ENCODE data around the gene LGALS13. TPM values are rescaled to one million over a fixed set of nuclear protein-coding genes. Genes with fewer than 3 reads are reported as not detected.

LGALS13 gene
- polyA plus RNA-seq, 3 donors: not detected

DNA sequence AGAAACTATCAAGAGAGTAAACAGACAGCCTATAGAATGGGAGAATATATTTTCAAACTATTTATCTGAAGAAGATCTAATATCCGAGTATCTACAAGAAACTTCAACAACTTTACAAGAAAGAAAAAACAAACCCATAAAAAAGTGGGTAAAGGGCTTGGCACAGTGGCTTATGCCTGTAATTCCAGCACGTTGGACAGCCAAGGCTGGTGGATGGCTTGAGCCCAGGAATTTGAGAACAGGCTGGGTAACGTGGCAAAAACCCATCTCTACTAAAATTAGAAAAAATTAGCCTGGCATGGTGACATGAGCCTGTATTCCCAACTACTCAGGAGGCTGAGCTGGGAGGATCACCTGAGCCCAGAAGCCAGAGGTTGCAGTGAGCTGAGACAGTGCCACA, 45.6 kb downstream of the LGALS13 start:
- no peaks in the 10 kb centered on the region for H3K79me2 ChIP-seq (ENCODE audit: insufficient read depth, low read length)
- H3K4me2 ChIP-seq (replicated peaks; ENCODE audit: extremely low read depth, low read length, poor library complexity, severe bottlenecking): no peak overlapping the region
- no peaks in the 10 kb centered on the region for H3K27me3 ChIP-seq (ENCODE audit: control insufficient read depth in 2 of 2, insufficient read depth in 2 of 2, low read length in 2 of 2)
- WGBS (ENCODE audit: insufficient coverage): no CpG with 5 or more reads among the region's 3 CpGs
- TF ChIP-seq, protein P1, sequence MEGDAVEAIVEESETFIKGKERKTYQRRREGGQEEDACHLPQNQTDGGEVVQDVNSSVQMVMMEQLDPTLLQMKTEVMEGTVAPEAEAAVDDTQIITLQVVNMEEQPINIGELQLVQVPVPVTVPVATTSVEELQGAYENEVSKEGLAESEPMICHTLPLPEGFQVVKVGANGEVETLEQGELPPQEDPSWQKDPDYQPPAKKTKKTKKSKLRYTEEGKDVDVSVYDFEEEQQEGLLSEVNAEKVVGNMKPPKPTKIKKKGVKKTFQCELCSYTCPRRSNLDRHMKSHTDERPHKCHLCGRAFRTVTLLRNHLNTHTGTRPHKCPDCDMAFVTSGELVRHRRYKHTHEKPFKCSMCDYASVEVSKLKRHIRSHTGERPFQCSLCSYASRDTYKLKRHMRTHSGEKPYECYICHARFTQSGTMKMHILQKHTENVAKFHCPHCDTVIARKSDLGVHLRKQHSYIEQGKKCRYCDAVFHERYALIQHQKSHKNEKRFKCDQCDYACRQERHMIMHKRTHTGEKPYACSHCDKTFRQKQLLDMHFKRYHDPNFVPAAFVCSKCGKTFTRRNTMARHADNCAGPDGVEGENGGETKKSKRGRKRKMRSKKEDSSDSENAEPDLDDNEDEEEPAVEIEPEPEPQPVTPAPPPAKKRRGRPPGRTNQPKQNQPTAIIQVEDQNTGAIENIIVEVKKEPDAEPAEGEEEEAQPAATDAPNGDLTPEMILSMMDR (IDR thresholded peaks at IDR 0.05): no peak
- H4K20me1 ChIP-seq (ENCODE audit: insufficient read depth, low read length): no peaks in the 10 kb centered on the region
- Mint-ChIP-seq H3K27ac (no peak overlapping the region), H3K4me3 (no peak overlapping the region), H3K4me1 (no peaks in the 10 kb centered on the region), H3K36me3 (no peaks in the 10 kb centered on the region), H3K9me3 (peaks cover 0 to 2% (median 0%) of the 10 kb centered on the region in 7 donors), H3K27me3 (ENCODE audit: low read depth in 3 of 3) (peaks cover 2 to 13% (median 7%) of the 10 kb centered on the region in 3 donors)
- no peaks in the 10 kb centered on the region for H3K9me3 ChIP-seq (replicated peaks in 1 of 2; ENCODE audit: control insufficient read depth in 1 of 2, insufficient read depth in 1 of 2, low read length in 2 of 2)
- no peak overlapping the region for H3K4me3 ChIP-seq (replicated peaks in 1 of 3; ENCODE audit: low read depth in 2 of 3, low read length in 3 of 3)
- DNase-seq: no peak
- no peak overlapping the region for H2AFZ ChIP-seq (ENCODE audit: insufficient read depth, low read depth, low read length, poor library complexity, severe bottlenecking)
- H3K9ac ChIP-seq (ENCODE audit: insufficient read depth, low read length, poor library complexity, severe bottlenecking): no peak overlapping the region
- H3K27ac ChIP-seq (ENCODE audit: low read depth in 1 of 2, low read length in 2 of 2): no peak overlapping the region
- no peaks in the 10 kb centered on the region for H3K4me1 ChIP-seq (ENCODE audit: control insufficient read depth in 1 of 2, insufficient read depth in 2 of 2, low read length in 2 of 2)
- no peaks in the 10 kb centered on the region for H3K36me3 ChIP-seq (replicated peaks in 1 of 2; ENCODE audit: control insufficient read depth in 1 of 2, insufficient read depth in 2 of 2, low read length in 2 of 2)
- intact Hi-C loops (cut with micrococcal nuclease): no loop called here

DNA sequence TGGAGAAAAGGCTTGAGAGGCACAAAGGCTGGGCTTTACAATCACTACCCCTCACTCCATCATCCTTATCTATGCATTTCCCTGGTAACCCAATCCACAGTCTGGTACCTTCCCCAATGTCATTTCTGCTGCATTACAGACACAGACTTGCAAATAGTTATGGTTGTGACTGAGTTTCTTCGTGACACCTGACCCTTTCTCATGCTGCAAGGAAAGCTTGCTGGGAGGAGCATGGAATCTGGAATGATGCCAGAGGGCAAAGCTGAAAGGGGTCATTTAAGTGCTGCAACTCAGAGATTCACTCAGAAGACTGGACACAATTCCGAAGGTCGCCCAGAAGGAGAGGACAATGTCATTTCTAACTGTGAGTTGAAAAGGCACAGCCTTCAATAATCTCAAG, 53.3 kb downstream of the LGALS13 start, which contains the start of gene LGALS16:
TSS of gene LGALS16 (plus strand) at position 301 of the 400 bp plus-strand sequence. CDS start at position 350, 49 bp downstream.
- Mint-ChIP-seq H3K9me3 (no peaks in the 10 kb centered on the region), H3K27ac (no peak within 1 kb of the TSS), H3K4me3 (no peak within 1 kb of the TSS), H3K4me1 (no peaks in the 10 kb centered on the region), H3K36me3 (no peaks in the 10 kb centered on the region), H3K27me3 (ENCODE audit: low read depth in 3 of 3) (peaks cover 3 to 11% (median 5%) of the 10 kb centered on the region in 3 donors)
- Histone ChIP-seq H3K79me2 (ENCODE audit: insufficient read depth, low read length) (no peaks in the 10 kb centered on the region), H3K4me2 (replicated peaks; ENCODE audit: extremely low read depth, low read length, poor library complexity, severe bottlenecking) (no peak within 1 kb of the TSS), H3K36me3 (replicated peaks in 1 of 2; ENCODE audit: control insufficient read depth in 1 of 2, insufficient read depth in 2 of 2, low read length in 2 of 2) (no peaks in the 10 kb centered on the region), H3K27me3 (ENCODE audit: control insufficient read depth in 2 of 2, insufficient read depth in 2 of 2, low read length in 2 of 2) (no peaks in the 10 kb centered on the region), H3K4me3 (replicated peaks in 1 of 3; ENCODE audit: low read depth in 2 of 3, low read length in 3 of 3) (no peak within 1 kb of the TSS), H3K9me3 (replicated peaks in 1 of 2; ENCODE audit: control insufficient read depth in 1 of 2, insufficient read depth in 1 of 2, low read length in 2 of 2) (no peaks in the 10 kb centered on the region), H3K4me1 (ENCODE audit: control insufficient read depth in 1 of 2, insufficient read depth in 2 of 2, low read length in 2 of 2) (no peaks in the 10 kb centered on the region), H3K27ac (ENCODE audit: low read depth in 1 of 2, low read length in 2 of 2) (no peak within 1 kb of the TSS), H2AFZ (ENCODE audit: insufficient read depth, low read depth, low read length, poor library complexity, severe bottlenecking) (no peak within 1 kb of the TSS), H4K20me1 (ENCODE audit: insufficient read depth, low read length) (no peaks in the 10 kb centered on the region), H3K9ac (ENCODE audit: insufficient read depth, low read length, poor library complexity, severe bottlenecking) (no peak within 1 kb of the TSS)
- TF ChIP-seq, protein P1 (IDR thresholded peaks at IDR 0.05): no peak
- intact Hi-C loops (cut with micrococcal nuclease): no loop called here
- DNase-seq: no peak
- WGBS (ENCODE audit: insufficient coverage): 29% methylated on average over 1 of the region's 3 CpGs

Small RNA genes lying within 50 kb of the gene (small RNA-seq; reads per million reads assigned to genes)
- gene AC005176.2 (ENCODE audit: insufficient read length, low read depth): not detected
- not detected for gene RPS29P24 (ENCODE audit: insufficient read length, low read depth)
- gene RPS29P25 (ENCODE audit: insufficient read length, low read depth): not detected
- gene RPS29P26 (ENCODE audit: insufficient read length, low read depth): not detected
- not detected for gene RPS29P30 (ENCODE audit: insufficient read length, low read depth)

Other genes with a start within 250 kb of the LGALS13 start
- 10 to 100 TPM; 22.7 to 37.8 (median 25.2) TPM for gene PAF1, start 211.4 kb upstream of the LGALS13 start, polyA plus RNA-seq
- gene MED29, start 211.1 kb upstream of the LGALS13 start, polyA plus RNA-seq: 10 to 100 TPM; 35.8 to 38.2 (median 37.0) TPM
- 1,000 to 10,000 TPM in 1 of 3 donors, 100 to 1,000 TPM in 2; 473 to 2,084 (median 632) TPM for gene ZFP36, start 195.7 kb upstream of the LGALS13 start, polyA plus RNA-seq
- gene PLEKHG2, start 189.9 kb upstream of the LGALS13 start, polyA plus RNA-seq: 100 to 1,000 TPM in 1 of 3 donors, 1 to 10 TPM in 1, under 1 TPM in 1; 0.73 to 202 (median 1.2) TPM
- gene RPS16, start 166.6 kb upstream of the LGALS13 start, polyA plus RNA-seq: 1,000 to 10,000 TPM in 2 of 3 donors, 100 to 1,000 TPM in 1; 689 to 2,619 (median 1,038) TPM
- gene SUPT5H, start 156.9 kb upstream of the LGALS13 start, polyA plus RNA-seq: 10 to 100 TPM; 43.6 to 83.2 (median 50.7) TPM
- gene TIMM50, start 121.7 kb upstream of the LGALS13 start, polyA plus RNA-seq: 10 to 100 TPM; 22.0 to 54.6 (median 43.8) TPM
- not detected for gene DLL3, start 103.6 kb upstream of the LGALS13 start, polyA plus RNA-seq
- gene SELENOV, start 87.4 kb upstream of the LGALS13 start, polyA plus RNA-seq: not detected
- gene EID2B, start 69.7 kb upstream of the LGALS13 start, polyA plus RNA-seq: 1 to 10 TPM; 1.2 to 2.6 (median 2.4) TPM
- 10 to 100 TPM in 2 of 3 donors, 1 to 10 TPM in 1; 5.8 to 20.4 (median 12.5) TPM for gene EID2, start 62.4 kb upstream of the LGALS13 start, polyA plus RNA-seq
- not detected for gene LGALS16, start 53.4 kb downstream of the LGALS13 start, polyA plus RNA-seq
- not detected for gene LGALS14, start 102.0 kb downstream of the LGALS13 start, polyA plus RNA-seq
- gene CLC, start 135.5 kb downstream of the LGALS13 start, polyA plus RNA-seq: 1 to 10 TPM in 1 of 3 donors, under 1 TPM in 1, not detected in 1; 0.82 to 1.9 TPM
- not detected for gene LEUTX, start 176.3 kb downstream of the LGALS13 start, polyA plus RNA-seq
- 10 to 100 TPM in 1 of 3 donors, 1 to 10 TPM in 2; 4.2 to 13.6 (median 6.5) TPM for gene DYRK1B, start 231.6 kb downstream of the LGALS13 start, polyA plus RNA-seq
- 100 to 1,000 TPM in 1 of 3 donors, 10 to 100 TPM in 2; 57.1 to 157 (median 60.3) TPM for gene FBL, start 243.9 kb downstream of the LGALS13 start, polyA plus RNA-seq